Stimulated activated CD8-positive, alpha-beta memory T cell treated with anti-CD3 and anti-CD28 coated beads, Interleukin-4, amount 100 ng/mL, for 24 hours (primary cell): Measurements from ENCODE around the gene BBLN.
"Not testable (repeated sequence)": the region's sequence is repeated elsewhere in the genome, so short reads cannot be mapped to it uniquely, and the experiment has no call there.

Experiments used
- DNase-seq: peaks from one replicate; pipeline ENCODE4 v3.0.0-alpha.2; 2020; ENCODE audit warnings: low read depth

BBLN gene

DNA sequence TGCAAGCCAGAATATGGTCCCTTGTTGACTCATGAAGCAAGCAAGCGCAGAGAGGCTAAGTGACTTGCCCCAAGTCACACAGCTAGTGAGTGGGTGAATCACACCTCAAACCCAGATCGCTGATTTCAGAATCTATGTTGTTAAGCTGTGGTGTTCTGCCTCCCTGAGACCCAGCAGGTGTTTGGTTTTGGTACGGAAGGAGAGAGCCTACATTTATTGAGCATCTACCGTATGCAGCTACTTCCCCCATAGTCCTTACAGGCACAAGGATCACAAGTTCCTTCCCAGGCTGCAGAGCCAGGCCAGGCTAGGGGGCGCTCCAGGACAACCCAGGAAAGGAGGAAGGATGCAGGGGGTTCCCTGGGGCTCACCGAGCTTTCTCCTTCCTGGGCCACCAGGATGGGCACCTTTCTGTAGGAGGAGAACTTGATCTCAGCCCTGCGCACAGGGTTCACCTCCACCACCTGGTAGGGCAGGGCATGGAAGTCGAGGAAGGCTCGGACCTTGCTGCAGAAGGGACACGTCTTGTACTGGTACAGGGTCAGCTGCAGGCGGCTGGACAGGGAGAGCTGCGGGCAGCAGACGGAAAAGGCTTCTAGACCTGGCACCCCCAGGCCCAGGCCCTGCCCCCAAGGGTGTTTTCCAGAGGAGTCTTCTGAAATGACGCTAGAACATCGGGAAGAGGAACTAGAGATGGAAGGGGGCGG, 35.0 kb upstream of the BBLN start:
- DNase-seq, result peak; percentile 28

- DNase-seq, result no peak
Observed at GRCh38 chr9:128125580-128126354, 34.3 kb upstream of the BBLN start.

GRCh38 chr9:128127568-128127989, 32.5 kb upstream of the BBLN start, which contains the start of gene PTGES2:
Gene PTGES2 (minus strand): TSS chr9:128127729. CDS start chr9:128127717, 12 bp downstream.
- DNase-seq, result peak; percentile 69

- DNase-seq, result peak; percentile 72
Observed at GRCh38 chr9:128127990-128128835, 31.9 kb upstream of the BBLN start.

DNA sequence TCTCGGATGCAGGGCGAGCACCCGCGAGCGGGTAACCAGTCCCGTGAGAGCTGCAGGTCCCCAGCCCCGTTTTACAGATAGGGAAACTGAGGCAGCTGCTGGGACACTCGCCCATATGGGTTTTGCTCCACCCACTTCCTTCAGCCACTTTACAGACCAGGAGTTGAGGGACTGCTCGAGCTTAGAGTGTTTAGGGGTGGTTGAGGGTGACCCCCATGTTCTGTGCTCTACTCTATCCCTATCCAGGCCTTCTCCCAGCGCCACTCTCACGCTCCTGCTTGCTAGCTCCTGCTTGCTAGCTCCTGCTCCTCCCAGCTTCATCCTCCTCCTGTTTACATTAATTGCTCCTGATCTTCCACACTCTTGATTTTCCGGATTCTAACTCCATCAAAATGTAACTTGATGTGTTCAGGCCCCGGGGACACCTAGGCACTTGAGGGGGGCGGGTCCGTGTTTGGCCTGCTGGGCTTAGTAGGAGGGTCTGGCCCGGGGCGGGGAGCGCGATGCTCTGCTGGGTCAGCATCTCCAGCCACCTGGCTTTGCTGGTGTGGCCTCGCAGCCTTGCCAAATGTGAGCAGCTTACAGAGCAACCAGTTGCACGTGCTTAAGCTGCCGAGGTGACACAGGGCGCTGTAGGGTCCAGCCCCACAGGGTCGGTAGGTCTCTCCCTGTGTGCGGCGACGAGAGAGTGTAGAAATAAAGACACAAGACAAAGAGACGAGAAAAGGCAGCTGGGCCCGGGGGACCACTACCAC, 31.1 kb upstream of the BBLN start:
- DNase-seq, result no peak

DNA sequence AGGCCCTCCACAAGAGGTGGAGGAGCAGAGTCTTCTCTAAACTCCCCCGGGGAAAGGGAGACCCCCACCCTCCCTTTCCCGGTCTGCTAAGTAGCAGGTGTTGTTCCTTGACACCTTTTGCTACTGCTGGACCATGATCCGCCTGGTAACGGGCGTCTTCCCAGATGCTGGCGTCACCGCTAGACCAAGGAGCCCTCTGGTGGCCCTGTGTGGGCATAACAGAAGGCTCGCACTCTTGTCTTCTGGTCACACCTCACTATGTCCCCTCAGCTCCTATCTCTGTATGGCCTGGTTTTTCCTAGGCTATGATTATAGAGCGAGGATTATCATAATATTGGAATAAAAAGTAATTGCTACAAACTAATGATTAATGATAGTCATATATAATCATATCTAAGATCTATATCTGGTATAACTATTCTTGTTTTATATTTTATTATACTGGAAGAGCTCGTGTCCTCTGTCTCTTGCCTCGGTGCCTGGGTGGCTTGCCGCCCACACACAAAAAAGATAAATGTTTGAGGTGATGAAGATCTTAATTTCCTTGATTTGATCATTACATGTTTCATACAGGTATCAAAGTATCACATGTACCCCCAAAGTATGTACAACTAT, 30.0 kb upstream of the BBLN start:
- DNase-seq, result peak; percentile 44

DNA sequence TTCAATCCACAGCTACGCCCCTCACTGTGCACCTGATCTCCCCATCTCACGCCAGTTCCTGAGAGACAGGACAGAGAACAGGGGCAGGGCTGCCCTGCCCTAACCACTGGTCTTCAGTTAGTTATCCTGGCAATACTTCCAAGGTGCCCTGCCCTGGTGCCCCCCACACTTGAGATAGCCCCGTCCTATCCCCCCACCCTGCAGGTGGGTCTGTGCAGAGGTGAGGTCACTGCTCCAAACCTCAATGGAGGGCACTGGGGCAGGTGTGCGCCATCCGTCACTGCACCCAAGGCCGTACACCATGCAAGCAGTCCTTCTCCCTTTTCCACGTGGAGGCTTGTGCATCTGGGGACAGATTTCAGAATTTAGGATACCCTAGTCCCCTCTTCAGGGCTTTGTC, 29.4 kb upstream of the BBLN start:
- not testable (repeated sequence) for DNase-seq

DNA sequence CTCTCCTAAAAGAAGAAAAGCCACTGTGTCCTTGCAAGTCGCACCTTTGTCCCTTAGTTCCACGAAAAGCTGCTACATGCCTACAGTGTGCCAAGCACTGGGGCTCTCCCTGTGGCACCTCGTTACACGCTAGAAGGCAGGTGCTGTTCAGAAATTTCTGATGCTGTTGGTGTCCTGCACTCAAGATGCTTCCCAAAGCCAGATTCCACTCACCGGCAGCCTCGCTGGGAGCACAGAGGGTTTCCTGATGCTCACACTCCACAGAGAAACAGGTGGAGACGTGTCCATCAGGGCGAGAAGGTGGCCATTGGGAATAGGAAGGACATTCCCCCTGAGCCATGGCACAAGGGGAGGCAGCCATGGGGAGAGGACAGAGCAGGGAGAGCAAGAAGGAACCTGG, 28.7 kb upstream of the BBLN start:
- not testable (repeated sequence) for DNase-seq

GRCh38 chr9:128132139-128132538, 27.9 kb upstream of the BBLN start:
- not testable (repeated sequence) for DNase-seq

DNA sequence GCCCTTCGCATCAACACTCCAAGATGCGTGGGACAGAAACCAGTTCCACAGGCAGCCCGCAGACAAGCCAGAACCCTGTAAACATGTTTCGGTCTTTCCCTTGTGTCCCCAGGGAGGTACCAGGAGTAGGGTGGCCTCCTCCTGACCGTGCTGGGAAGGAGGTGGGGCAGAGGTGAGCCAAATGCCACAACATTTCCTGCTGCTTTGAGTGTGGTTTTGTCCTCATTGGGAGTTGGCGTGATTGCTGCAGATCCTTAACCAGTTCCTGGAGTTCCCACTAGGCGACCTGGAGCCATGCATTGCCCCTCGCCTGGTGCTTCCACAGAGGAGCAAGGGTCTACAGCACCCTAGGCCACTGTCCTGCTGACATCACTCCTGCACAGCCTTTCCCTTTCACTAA, 24.5 kb upstream of the BBLN start:
- DNase-seq, result not testable (repeated sequence)

- DNase-seq, result no peak
Observed at GRCh38 chr9:128136816-128137793, 23.0 kb upstream of the BBLN start.

GRCh38 chr9:128138001-128138400, 22.1 kb upstream of the BBLN start:
- DNase-seq, result no peak

- no peak for DNase-seq
Observed at GRCh38 chr9:128139621-128140020, 20.4 kb upstream of the BBLN start.

DNA sequence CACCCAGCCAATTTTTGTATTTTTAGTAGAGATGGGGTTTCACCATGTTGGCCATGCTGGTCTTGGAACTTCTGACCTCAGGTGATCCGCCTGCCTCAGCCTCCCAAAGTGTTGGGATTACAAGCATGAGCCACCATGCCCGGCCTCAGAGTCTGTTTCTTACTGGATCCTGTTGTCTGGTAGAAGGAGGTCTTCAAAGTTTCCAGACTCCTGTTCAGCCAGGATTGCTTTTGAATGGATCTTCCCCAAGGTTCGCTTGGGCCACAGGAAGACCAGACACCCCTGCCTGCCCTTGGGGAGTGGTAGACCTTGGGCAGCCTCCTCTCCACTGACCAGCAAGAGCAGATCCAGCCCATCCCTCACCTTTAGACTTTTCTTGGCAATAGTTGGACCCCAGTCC, 18.5 kb upstream of the BBLN start:
- no peak for DNase-seq

GRCh38 chr9:128142061-128142460, 18.0 kb upstream of the BBLN start:
- no peak for DNase-seq

DNA sequence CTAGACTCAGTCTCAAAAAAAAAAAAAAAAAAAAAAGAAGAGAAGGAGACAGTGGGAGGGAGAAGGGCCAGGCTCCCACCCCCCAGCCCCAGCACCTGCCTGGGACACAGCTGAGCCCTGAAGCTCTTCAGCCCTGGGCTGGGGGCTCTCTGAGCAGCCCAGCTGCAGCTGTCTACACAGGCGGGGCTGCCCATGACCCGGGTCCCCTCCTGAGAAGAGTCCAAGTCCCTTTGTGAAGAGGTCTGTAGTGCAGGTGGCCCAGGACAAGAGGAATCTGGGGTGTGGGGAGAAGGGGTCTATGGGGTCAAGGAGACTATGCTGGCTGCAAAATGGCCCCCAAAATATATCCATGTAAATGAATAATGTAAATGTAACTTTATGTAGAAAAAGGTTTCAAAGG, 17.5 kb upstream of the BBLN start:
- no peak for DNase-seq

DNA sequence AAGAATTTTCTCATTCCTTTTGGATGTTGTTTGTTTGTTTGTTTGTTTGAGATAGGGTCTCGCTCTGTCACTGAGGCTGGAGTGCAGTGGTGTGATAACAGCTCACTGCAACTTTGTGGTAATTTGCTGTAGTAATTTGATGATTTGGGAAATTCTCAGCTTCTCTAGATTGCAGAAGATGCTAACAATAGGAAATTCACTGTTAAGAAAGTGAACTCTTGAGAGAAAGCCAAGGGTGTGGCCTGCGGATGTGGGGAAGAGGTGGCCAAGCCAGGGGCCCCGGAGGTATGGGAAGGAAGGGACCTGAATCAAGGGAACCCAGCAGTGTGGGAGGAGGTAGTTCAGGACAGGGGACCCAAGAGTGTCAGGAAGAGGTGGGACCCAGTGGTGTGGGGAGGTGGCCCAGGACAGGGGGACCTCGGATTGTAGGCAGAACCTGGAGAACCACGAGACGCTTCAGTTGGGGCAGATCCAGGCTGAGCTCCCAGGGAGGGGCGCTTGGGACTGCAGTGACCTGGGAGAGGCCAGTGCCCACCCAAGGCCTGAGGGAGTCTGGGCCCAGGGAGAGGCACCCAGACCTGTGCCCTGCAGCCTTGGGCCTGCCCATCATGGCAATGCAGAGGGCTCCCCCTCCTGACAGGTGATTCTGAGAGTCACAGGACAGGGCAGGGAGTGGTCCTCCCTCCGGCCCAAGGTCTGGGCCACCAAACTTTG, 16.4 kb upstream of the BBLN start:
- DNase-seq, result no peak

- no peak for DNase-seq
Observed at GRCh38 chr9:128144239-128145181, 15.6 kb upstream of the BBLN start.
